Adipocyte (in vitro differentiated cells): ENCODE results near the gene USF2.

ENCODE experiments used
- DNase-seq: peaks from one replicate; pipeline ENCODE4 v3.0.0-alpha.2; 2015; ENCODE audit warnings: low read depth
- H3K27me3 ChIP-seq: replicated peaks from 2 replicates; pipeline ENCODE4 v1.7.0; 2013; ENCODE audit warnings: mild to moderate bottlenecking, low read length, moderate library complexity; ENCODE audit not compliant: control insufficient read depth, insufficient read depth
- H3K36me3 ChIP-seq: 2 replicates; pipeline ENCODE4 v1.7.0; 2013; ENCODE audit warnings: low read length, mild to moderate bottlenecking, moderate library complexity; ENCODE audit not compliant: control insufficient read depth, insufficient read depth, severe bottlenecking
- H3K4me1 ChIP-seq: 2 replicates; pipeline ENCODE4 v1.7.0; 2013; ENCODE audit warnings: mild to moderate bottlenecking, low read length, moderate library complexity; ENCODE audit not compliant: control insufficient read depth, insufficient read depth
- H3K4me3 ChIP-seq: 2 replicates; pipeline ENCODE4 v1.7.0; 2013; ENCODE audit warnings: mild to moderate bottlenecking, low read length, moderate library complexity
- H3K9ac ChIP-seq: 2 replicates; pipeline ENCODE4 v1.7.0; 2013; ENCODE audit warnings: mild to moderate bottlenecking, low read length, moderate library complexity
- H3K9me3 ChIP-seq: 2 replicates; pipeline ENCODE4 v1.7.0; 2013; ENCODE audit warnings: mild to moderate bottlenecking, low read length, moderate library complexity; ENCODE audit not compliant: control insufficient read depth

Gene USF2

GRCh38 chr19:35261356-35262100, 7.2 kb upstream of the USF2 start:
- H3K9ac ChIP-seq: no peak overlapping the region
- H3K4me1 ChIP-seq: peaks cover 19% of the 10 kb centered on the region
- DNase-seq: no peak
- no peak overlapping the region for H3K4me3 ChIP-seq
- no peaks in the 10 kb centered on the region for H3K9me3 ChIP-seq
- no peaks in the 10 kb centered on the region for H3K36me3 ChIP-seq
- H3K27me3 ChIP-seq: peaks cover 20% of the 10 kb centered on the region

- no peak for DNase-seq
- peaks cover 23% of the 10 kb centered on the region for H3K4me1 ChIP-seq
- no peaks in the 10 kb centered on the region for H3K36me3 ChIP-seq
- H3K4me3 ChIP-seq: no peak overlapping the region
- H3K9me3 ChIP-seq: no peaks in the 10 kb centered on the region
- no peak overlapping the region for H3K9ac ChIP-seq
- peaks cover 16% of the 10 kb centered on the region for H3K27me3 ChIP-seq
These were observed 6.5 kb upstream of the USF2 start for GRCh38 chr19:35262101-35262761.

- no peak for DNase-seq
- no peaks in the 10 kb centered on the region for H3K27me3 ChIP-seq
- H3K4me3 ChIP-seq: no peak overlapping the region
- peaks cover 23% of the 10 kb centered on the region for H3K4me1 ChIP-seq
- no peak overlapping the region for H3K9ac ChIP-seq
- H3K9me3 ChIP-seq: no peaks in the 10 kb centered on the region
- no peaks in the 10 kb centered on the region for H3K36me3 ChIP-seq
These were observed 4.3 kb upstream of the USF2 start for GRCh38 chr19:35264268-35265125.

- H3K4me3 ChIP-seq: no peak overlapping the region
- H3K9me3 ChIP-seq: no peaks in the 10 kb centered on the region
- peaks cover 1% of the 10 kb centered on the region for H3K36me3 ChIP-seq
- no peak overlapping the region for H3K9ac ChIP-seq
- DNase-seq: no peak
- H3K27me3 ChIP-seq: no peaks in the 10 kb centered on the region
- H3K4me1 ChIP-seq: peaks cover 23% of the 10 kb centered on the region
These were observed 3.4 kb upstream of the USF2 start for GRCh38 chr19:35265126-35265899.

- peak overlapping the region; percentile 100 for H3K9ac ChIP-seq
- peaks cover 23% of the 10 kb centered on the region for H3K4me1 ChIP-seq
- no peaks in the 10 kb centered on the region for H3K9me3 ChIP-seq
- H3K4me3 ChIP-seq: no peak overlapping the region
- no peaks in the 10 kb centered on the region for H3K27me3 ChIP-seq
- H3K36me3 ChIP-seq: peaks cover 8% of the 10 kb centered on the region
- DNase-seq: no peak
These were observed 2.8 kb upstream of the USF2 start for GRCh38 chr19:35265900-35266519.

GRCh38 chr19:35266520-35267352, 2.0 kb upstream of the USF2 start:
- H3K36me3 ChIP-seq: peaks cover 16% of the 10 kb centered on the region
- H3K4me1 ChIP-seq: peaks cover 23% of the 10 kb centered on the region
- H3K27me3 ChIP-seq: no peaks in the 10 kb centered on the region
- no peaks in the 10 kb centered on the region for H3K9me3 ChIP-seq
- H3K4me3 ChIP-seq: peak overlapping the region; percentile 97
- peak overlapping the region; percentile 100 for H3K9ac ChIP-seq
- peak; percentile 47 for DNase-seq

- Histone ChIP-seq H3K9ac (peak overlapping the region; percentile 100), H3K36me3 (peaks cover 22% of the 10 kb centered on the region), H3K4me1 (peaks cover 23% of the 10 kb centered on the region), H3K9me3 (no peaks in the 10 kb centered on the region), H3K27me3 (no peaks in the 10 kb centered on the region), H3K4me3 (peak overlapping the region; percentile 97)
- DNase-seq: peak; percentile 73
These were observed 1.4 kb upstream of the USF2 start for GRCh38 chr19:35267353-35267817.

GRCh38 chr19:35267818-35268535, 785 bp upstream of the USF2 start:
- Histone ChIP-seq H3K9me3 (no peaks in the 10 kb centered on the region), H3K27me3 (no peaks in the 10 kb centered on the region), H3K9ac (peak overlapping the region; percentile 100), H3K4me3 (peak overlapping the region; percentile 97), H3K36me3 (peaks cover 23% of the 10 kb centered on the region), H3K4me1 (peaks cover 23% of the 10 kb centered on the region)
- DNase-seq: peak; percentile 91

GRCh38 chr19:35269438-35270117, 816 bp downstream of the USF2 start:
- Histone ChIP-seq H3K36me3 (peaks cover 35% of the 10 kb centered on the region), H3K27me3 (no peaks in the 10 kb centered on the region), H3K9ac (peak overlapping the region; percentile 86), H3K9me3 (no peaks in the 10 kb centered on the region), H3K4me1 (peaks cover 23% of the 10 kb centered on the region), H3K4me3 (peak overlapping the region; percentile 81)
- DNase-seq: peak; percentile 81
